Measurements from ENCODE around the gene BRICD5.

The BRICD5 gene

GRCh38 chr16:2237102-2237482 is 26.4 kb upstream of the BRICD5 start:
- DNase-seq, result no peak

- DNase-seq, result no peak
These were observed 25.9 kb upstream of the BRICD5 start, which contains the start of gene DNASE1L2 for GRCh38 chr16:2236337-2237101. Gene DNASE1L2 (plus strand): TSS chr16:2236444. CDS start chr16:2236817, 373 bp downstream.

- DNase-seq, result no peak
These were observed 25.2 kb upstream of the BRICD5 start for GRCh38 chr16:2235695-2236336.

- no peak for DNase-seq
These were observed 24.6 kb upstream of the BRICD5 start for GRCh38 chr16:2235234-2235651.

- no peak for DNase-seq
These were observed 24.1 kb upstream of the BRICD5 start for GRCh38 chr16:2234813-2235170.

GRCh38 chr16:2233872-2234812 is 23.5 kb upstream of the BRICD5 start:
- no peak for DNase-seq

- no peak for DNase-seq
These were observed 22.5 kb upstream of the BRICD5 start for GRCh38 chr16:2233046-2233775.

GRCh38 chr16:2232094-2232990 is 21.7 kb upstream of the BRICD5 start:
- no peak for DNase-seq

- no peak for DNase-seq
These were observed 20.6 kb upstream of the BRICD5 start for GRCh38 chr16:2231016-2231931.

- no peak for DNase-seq
These were observed 19.7 kb upstream of the BRICD5 start for GRCh38 chr16:2230376-2230775.

- no peak for DNase-seq
These were observed 19.1 kb upstream of the BRICD5 start for GRCh38 chr16:2229632-2230250.

GRCh38 chr16:2229091-2229490 is 18.4 kb upstream of the BRICD5 start:
- DNase-seq, result no peak

- no peak for DNase-seq
These were observed 17.6 kb upstream of the BRICD5 start for GRCh38 chr16:2228161-2228824.

- DNase-seq, result no peak
These were observed 16.3 kb upstream of the BRICD5 start for GRCh38 chr16:2226918-2227317.

- DNase-seq, result no peak
These were observed 15.7 kb upstream of the BRICD5 start for GRCh38 chr16:2226245-2226793.

- peak; percentile 46 for DNase-seq
These were observed 13.4 kb upstream of the BRICD5 start for GRCh38 chr16:2223942-2224486.

- peak; percentile 100 for DNase-seq
These were observed 12.7 kb upstream of the BRICD5 start, which contains the start of gene E4F1 for GRCh38 chr16:2223221-2223941. Gene E4F1 (plus strand): TSS chr16:2223591. CDS start chr16:2223614, 23 bp downstream.

- no peak for DNase-seq
These were observed 5.7 kb upstream of the BRICD5 start for GRCh38 chr16:2216330-2216729.
